Astrocyte of the cerebellum (primary cell): ENCODE measurements around the gene RAB5B.
"Not testable (repeated sequence)": the region's sequence is repeated elsewhere in the genome, so short reads cannot be mapped to it uniquely, and the experiment has no call there.

Source experiments
- DNase-seq: peaks from one replicate; pipeline ENCODE4 v3.0.0-alpha.2; 2011; ENCODE audit warnings: low read depth
- H3K4me3 ChIP-seq: 2 replicates; pipeline ENCODE4 v1.5.1; 2011; ENCODE audit warnings: mild to moderate bottlenecking, low read depth, low read length, moderate library complexity
- in situ Hi-C: cut with HindIII; loops from 2 replicates; pipeline ENCODE4 v1.10.0; 2017; ENCODE audit warnings: low sequenced_read_pairs
- TF ChIP-seq, protein P1 (sequence below): IDR thresholded peaks from 2 replicates; pipeline ENCODE4 v1.5.1; 2012; ENCODE audit warnings: low read length, low read depth, moderate library complexity, mild to moderate bottlenecking; ENCODE audit errors: missing control alignments

RAB5B gene

DNA sequence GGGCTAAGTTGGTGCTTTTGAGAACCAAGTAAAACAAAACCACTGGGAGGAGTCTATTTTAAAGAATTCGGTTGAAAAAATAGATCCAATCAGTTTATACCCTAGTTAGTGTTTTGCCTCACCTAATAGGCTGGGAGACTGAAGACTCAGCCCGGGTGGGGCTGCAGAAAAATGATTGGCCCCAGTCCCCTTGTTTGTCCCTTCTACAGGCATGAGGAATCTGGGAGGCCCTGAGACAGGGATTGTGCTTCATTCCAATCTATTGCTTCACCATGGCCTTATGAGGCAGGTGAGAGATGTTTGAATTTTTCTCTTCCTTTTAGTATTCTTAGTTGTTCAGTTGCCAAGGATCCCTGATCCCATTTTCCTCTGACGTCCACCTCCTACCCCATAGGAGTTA is 1.8 kb upstream of the RAB5B start:
- in situ Hi-C loops: loop anchor here (10.0 kb wide), 1 partner anchor 63 kb away; no protein-coding TSS in a partner anchor
- TF ChIP-seq, protein P1, sequence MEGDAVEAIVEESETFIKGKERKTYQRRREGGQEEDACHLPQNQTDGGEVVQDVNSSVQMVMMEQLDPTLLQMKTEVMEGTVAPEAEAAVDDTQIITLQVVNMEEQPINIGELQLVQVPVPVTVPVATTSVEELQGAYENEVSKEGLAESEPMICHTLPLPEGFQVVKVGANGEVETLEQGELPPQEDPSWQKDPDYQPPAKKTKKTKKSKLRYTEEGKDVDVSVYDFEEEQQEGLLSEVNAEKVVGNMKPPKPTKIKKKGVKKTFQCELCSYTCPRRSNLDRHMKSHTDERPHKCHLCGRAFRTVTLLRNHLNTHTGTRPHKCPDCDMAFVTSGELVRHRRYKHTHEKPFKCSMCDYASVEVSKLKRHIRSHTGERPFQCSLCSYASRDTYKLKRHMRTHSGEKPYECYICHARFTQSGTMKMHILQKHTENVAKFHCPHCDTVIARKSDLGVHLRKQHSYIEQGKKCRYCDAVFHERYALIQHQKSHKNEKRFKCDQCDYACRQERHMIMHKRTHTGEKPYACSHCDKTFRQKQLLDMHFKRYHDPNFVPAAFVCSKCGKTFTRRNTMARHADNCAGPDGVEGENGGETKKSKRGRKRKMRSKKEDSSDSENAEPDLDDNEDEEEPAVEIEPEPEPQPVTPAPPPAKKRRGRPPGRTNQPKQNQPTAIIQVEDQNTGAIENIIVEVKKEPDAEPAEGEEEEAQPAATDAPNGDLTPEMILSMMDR: no peak
- H3K4me3 ChIP-seq: peak overlapping the region; percentile 52
- DNase-seq: no peak

GRCh38 chr12:55972456-55972855 is 1.4 kb upstream of the RAB5B start:
- no peak for DNase-seq
- in situ Hi-C loops: loop anchor here (10.0 kb wide), 1 partner anchor 62 kb away; no protein-coding TSS in a partner anchor
- TF ChIP-seq, protein P1: no peak
- H3K4me3 ChIP-seq: peak overlapping the region; percentile 52

GRCh38 chr12:55972911-55973598 is 823 bp upstream of the RAB5B start:
- TF ChIP-seq, protein P1: no peak
- DNase-seq: no peak
- peak overlapping the region; percentile 52 for H3K4me3 ChIP-seq
- in situ Hi-C loops: loop anchor here (10.0 kb wide), 1 partner anchor 62 kb away; no protein-coding TSS in a partner anchor

DNA sequence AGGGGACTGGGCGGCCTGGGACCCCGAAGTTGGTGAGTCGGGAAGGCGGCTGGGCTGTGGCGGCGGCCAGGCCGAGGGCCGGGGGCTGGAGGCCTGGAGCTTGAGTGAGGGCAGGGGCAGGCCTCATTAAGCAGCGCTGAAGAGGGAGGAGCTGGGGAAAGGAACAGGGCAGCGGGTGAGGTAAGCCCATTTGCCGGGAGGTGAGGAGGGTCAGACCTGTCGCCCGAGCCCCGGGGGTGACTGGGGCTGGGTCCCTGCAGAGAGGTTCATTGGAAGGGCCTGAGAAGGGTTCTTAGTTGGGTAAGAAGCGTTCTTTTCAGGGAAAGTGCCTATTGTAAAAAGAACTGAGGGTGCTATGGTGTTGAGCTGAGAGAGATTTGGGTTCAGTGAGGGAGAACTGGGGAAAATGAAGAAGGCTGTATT is 441 bp downstream of the RAB5B start:
- in situ Hi-C loops: loop anchor here (10.0 kb wide), 1 partner anchor 60 kb away; no protein-coding TSS in a partner anchor
- H3K4me3 ChIP-seq: peak overlapping the region; percentile 95
- TF ChIP-seq, protein P1: no peak
- no peak for DNase-seq

DNA sequence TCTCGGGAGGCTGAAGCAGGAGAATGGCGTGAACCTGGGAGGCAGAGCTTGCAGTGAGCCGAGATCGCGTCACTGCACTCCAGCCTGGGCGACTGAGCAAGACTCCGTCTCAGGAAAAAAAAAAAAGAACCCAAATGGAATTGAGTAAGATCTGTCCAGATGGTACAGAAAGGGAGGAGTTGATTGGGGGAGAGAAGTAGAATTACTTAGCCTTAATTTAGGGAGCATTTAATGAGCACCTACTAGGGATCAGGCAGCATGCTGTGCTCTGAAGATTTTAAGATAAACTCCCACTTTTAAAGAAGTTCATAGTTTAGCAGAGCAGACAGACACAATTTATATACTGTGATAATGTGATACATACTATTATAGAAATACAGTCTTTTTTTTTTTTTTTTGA is 4.5 kb downstream of the RAB5B start:
- DNase-seq: no peak
- TF ChIP-seq, protein P1: no peak
- in situ Hi-C loops: loop anchor here (10.0 kb wide), 1 partner anchor 56 kb away; no protein-coding TSS in a partner anchor
- no peak overlapping the region for H3K4me3 ChIP-seq

- DNase-seq: no peak
- no peak overlapping the region for H3K4me3 ChIP-seq
- TF ChIP-seq, protein P1: no peak
- in situ Hi-C loops: loop anchor here (10.0 kb wide), 1 partner anchor 56 kb away; no protein-coding TSS in a partner anchor
Observed at GRCh38 chr12:55979069-55979468, 5.2 kb downstream of the RAB5B start.

- H3K4me3 ChIP-seq, in situ Hi-C loops, DNase-seq: not testable (repeated sequence)
Observed at GRCh38 chr12:55981882-55982281, 8.0 kb downstream of the RAB5B start.
